Adrenal gland (tissue), 5 donors: ENCODE results near the gene ATXN7L1.

Experiments used
- POLR2A ChIP-seq, 2 donors: fragments of 450-650 bp; IDR thresholded peaks; one replicate each; pipeline ENCODE4 v1.6.1; 2017; ENCODE audit warnings: antibody characterized with exemption in 2 of 2, mild to moderate bottlenecking in 2 of 2, moderate library complexity in 1 of 2
- TF ChIP-seq, protein P1 (sequence below), 6 experiments: fragments of 450-650 bp in 4 of 6; fragments of 200-600 bp in 2 of 6; sonication (generic) in 1 of 6; IDR thresholded peaks; 1 replicate in 5 of 6; 2 replicates in 1 of 6; pipeline versions ENCODE4 v1.5.1 to v1.8.0; 2016 to 2021; ENCODE audit warnings: antibody characterized with exemption in 6 of 6, mild to moderate bottlenecking in 2 of 6, moderate library complexity in 1 of 6
- donor health status: DM: no; HTN: no; CAD: no.

GRCh38 chr7:105715528-105715927 is 160.9 kb downstream of the ATXN7L1 start:
- TF ChIP-seq, protein P1, sequence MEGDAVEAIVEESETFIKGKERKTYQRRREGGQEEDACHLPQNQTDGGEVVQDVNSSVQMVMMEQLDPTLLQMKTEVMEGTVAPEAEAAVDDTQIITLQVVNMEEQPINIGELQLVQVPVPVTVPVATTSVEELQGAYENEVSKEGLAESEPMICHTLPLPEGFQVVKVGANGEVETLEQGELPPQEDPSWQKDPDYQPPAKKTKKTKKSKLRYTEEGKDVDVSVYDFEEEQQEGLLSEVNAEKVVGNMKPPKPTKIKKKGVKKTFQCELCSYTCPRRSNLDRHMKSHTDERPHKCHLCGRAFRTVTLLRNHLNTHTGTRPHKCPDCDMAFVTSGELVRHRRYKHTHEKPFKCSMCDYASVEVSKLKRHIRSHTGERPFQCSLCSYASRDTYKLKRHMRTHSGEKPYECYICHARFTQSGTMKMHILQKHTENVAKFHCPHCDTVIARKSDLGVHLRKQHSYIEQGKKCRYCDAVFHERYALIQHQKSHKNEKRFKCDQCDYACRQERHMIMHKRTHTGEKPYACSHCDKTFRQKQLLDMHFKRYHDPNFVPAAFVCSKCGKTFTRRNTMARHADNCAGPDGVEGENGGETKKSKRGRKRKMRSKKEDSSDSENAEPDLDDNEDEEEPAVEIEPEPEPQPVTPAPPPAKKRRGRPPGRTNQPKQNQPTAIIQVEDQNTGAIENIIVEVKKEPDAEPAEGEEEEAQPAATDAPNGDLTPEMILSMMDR (IDR thresholded peaks at IDR 0.05), result no peak
- TF ChIP-seq POLR2A (IDR thresholded peaks at IDR 0.05), result no peak
